ENCODE measurements around the gene FOXC1. TPM values are rescaled to one million over a fixed set of nuclear protein-coding genes. Genes with fewer than 3 reads are reported as not detected.
A peak's percentile ranks its signal among the peaks of the same experiment; 100 is the strongest.

Gene FOXC1
- total RNA-seq, 1 donor from 2014 or later: 27.6 TPM

DNA sequence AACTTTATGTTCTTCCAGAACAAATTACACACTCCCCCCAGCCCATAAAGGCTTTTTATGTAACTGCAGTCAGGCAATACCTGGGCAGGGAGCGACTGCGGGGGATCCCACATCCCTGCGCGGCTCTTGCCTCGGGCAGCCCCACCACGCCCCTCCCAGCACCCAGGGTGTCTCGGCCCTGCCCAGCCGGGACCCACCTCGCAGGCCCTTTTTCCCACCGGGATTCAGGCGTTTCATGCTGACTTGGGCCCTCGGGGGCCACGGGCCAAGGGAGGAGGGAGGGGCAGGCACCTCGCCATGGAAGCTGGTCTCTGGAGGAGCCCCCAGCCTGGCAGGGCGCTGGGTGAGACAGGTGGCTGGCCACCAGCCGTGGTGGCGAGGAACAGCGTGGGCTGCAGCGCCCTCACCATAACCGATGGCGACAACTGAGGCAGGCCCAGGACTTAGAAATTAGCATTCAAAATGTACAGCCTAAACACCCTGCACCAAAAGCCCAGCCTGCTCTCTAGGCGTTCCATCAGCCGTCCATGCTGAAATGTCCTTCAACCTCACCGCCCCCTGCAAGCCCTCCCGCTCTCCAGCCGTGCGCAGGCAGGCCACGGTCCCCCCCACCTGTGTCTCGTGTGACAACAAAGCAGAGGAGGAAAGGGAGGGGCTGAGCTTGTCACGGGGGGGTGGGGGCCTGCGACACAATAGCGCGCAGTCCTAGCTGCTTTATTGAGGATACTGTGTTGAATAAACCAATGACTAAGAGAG is 15.1 kb upstream of the FOXC1 start:
- DNase-seq (ENCODE audit: low read depth): no peak
- peaks cover 23% of the 10 kb centered on the region for H3K27me3 ChIP-seq (ENCODE audit: control insufficient read depth, insufficient read depth, low read length)
- H3K36me3 ChIP-seq (ENCODE audit: control insufficient read depth, insufficient read depth, low read length): no peaks in the 10 kb centered on the region
- no peak overlapping the region for H3K4me3 ChIP-seq (ENCODE audit: low read depth, low read length)
- TF ChIP-seq, protein P1, sequence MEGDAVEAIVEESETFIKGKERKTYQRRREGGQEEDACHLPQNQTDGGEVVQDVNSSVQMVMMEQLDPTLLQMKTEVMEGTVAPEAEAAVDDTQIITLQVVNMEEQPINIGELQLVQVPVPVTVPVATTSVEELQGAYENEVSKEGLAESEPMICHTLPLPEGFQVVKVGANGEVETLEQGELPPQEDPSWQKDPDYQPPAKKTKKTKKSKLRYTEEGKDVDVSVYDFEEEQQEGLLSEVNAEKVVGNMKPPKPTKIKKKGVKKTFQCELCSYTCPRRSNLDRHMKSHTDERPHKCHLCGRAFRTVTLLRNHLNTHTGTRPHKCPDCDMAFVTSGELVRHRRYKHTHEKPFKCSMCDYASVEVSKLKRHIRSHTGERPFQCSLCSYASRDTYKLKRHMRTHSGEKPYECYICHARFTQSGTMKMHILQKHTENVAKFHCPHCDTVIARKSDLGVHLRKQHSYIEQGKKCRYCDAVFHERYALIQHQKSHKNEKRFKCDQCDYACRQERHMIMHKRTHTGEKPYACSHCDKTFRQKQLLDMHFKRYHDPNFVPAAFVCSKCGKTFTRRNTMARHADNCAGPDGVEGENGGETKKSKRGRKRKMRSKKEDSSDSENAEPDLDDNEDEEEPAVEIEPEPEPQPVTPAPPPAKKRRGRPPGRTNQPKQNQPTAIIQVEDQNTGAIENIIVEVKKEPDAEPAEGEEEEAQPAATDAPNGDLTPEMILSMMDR (IDR thresholded peaks at IDR 0.05; ENCODE audit: insufficient read depth, low read length, poor library complexity, severe bottlenecking): no peak

DNA sequence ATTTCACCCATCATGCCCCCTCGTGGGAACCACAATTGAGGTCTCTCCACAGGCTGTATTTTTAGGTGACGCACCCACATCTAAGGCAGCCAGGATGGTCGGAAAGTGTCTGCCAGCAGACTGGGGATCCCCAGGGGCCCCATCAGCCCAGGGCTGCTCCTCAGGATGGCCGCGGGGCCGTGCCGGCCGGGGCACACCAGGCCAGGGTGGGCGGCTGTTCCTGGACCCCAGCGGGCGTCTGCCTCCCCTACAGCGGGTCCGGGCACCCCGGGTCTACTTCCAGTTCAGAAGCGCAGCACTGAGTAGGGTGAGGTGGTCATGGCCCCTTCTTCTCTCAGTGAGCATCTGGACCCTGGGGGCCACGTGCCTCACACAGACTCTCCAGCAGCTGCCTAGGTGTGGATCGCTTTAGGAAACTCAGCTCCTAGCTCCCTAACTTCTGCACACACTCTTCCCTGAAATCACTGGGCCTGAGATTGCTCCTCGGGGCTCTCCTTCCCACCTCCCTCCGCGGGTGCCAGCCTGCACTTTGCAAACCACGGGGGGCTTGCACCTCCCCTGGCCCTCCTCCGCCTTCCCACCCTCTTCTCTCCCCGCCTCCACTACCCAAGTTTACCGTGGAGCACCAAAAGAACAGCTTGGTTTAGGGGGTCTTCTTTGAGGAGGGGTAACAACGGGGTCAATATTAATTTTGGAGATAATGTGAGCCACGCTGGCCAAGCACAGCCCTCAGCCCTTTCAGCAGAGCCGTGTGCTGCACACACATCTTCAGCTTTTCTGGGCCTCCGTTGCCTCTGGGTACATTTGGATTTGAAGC is 14.2 kb upstream of the FOXC1 start:
- Histone ChIP-seq H3K4me3 (ENCODE audit: low read depth, low read length) (no peak overlapping the region), H3K36me3 (ENCODE audit: control insufficient read depth, insufficient read depth, low read length) (no peaks in the 10 kb centered on the region), H3K27me3 (ENCODE audit: control insufficient read depth, insufficient read depth, low read length) (peaks cover 23% of the 10 kb centered on the region)
- no peak for DNase-seq (ENCODE audit: low read depth)
- TF ChIP-seq, protein P1 (IDR thresholded peaks at IDR 0.05; ENCODE audit: insufficient read depth, low read length, poor library complexity, severe bottlenecking): no peak

DNA sequence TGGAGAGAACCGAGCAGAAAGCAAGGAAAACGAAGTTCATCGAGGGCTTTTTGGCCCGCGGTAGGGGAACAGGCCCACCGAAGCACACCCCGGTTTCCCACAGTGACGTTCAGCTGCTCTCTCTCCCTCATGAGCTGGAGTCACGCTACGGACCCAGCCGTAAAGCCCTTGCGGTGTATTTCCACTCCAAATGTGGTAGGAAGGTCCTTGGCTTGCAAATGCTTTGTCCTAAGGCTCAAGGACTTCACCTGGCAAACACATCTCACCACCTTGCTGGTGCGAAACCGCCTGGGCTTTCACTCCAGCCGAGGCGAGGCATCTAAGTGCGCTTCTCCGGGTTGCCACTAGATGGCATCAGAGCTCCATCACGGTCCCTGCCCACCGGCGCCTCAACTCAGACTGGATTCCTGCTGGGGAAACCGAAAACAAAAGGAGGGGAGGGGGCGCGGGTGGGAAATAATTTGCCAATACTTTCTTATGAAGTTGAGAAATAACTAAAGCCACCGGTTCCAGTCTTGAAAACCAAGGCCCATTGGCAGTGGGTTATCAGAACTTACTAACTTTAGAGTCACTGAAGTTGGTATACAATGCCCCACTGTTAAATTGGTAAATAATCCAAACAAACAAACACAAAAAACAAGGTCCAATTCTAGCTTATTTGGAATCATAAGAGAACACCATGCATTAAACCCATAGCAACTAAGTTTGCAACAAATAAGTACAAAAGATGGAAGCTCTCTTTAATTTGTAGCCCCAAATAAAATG is 13.4 kb upstream of the FOXC1 start:
- Histone ChIP-seq H3K4me3 (ENCODE audit: low read depth, low read length) (no peak overlapping the region), H3K27me3 (ENCODE audit: control insufficient read depth, insufficient read depth, low read length) (peaks cover 23% of the 10 kb centered on the region), H3K36me3 (ENCODE audit: control insufficient read depth, insufficient read depth, low read length) (no peaks in the 10 kb centered on the region)
- DNase-seq (ENCODE audit: low read depth): no peak
- TF ChIP-seq, protein P1 (IDR thresholded peaks at IDR 0.05; ENCODE audit: insufficient read depth, low read length, poor library complexity, severe bottlenecking): peak; percentile 92

GRCh38 chr6:1597121-1597744 is 12.5 kb upstream of the FOXC1 start:
- TF ChIP-seq, protein P1 (IDR thresholded peaks at IDR 0.05; ENCODE audit: insufficient read depth, low read length, poor library complexity, severe bottlenecking): no peak
- H3K4me3 ChIP-seq (ENCODE audit: low read depth, low read length): no peak overlapping the region
- H3K36me3 ChIP-seq (ENCODE audit: control insufficient read depth, insufficient read depth, low read length): no peaks in the 10 kb centered on the region
- H3K27me3 ChIP-seq (ENCODE audit: control insufficient read depth, insufficient read depth, low read length): peaks cover 33% of the 10 kb centered on the region
- no peak for DNase-seq (ENCODE audit: low read depth)

DNA sequence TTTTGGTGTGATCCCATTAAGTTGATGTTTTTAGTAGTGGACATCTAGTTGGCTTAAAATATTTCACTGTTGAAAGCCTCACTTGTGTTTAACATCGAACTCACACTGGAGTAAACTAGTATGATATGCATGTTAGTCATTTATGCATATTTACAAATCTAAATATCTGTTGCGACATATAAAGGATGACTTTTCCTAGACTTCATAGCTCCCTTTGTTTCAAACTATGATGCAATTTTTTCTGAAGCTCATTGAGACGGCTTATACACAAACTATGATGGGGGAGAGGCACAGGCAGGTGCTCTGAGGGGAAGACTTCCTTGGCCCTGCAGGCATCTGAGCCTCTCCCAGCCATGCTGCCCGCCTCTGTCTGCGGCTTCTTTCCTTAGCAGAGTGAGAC is 11.8 kb upstream of the FOXC1 start:
- TF ChIP-seq, protein P1 (IDR thresholded peaks at IDR 0.05; ENCODE audit: insufficient read depth, low read length, poor library complexity, severe bottlenecking): no peak
- H3K27me3 ChIP-seq (ENCODE audit: control insufficient read depth, insufficient read depth, low read length): peaks cover 34% of the 10 kb centered on the region
- DNase-seq (ENCODE audit: low read depth): no peak

More for the DNA sequence above, 11.8 kb upstream of the FOXC1 start:
- H3K36me3 ChIP-seq (ENCODE audit: control insufficient read depth, insufficient read depth, low read length): no peaks in the 10 kb centered on the region
- H3K4me3 ChIP-seq (ENCODE audit: low read depth, low read length): no peak overlapping the region

Measured in kidney epithelial cell (primary cell).